ENCODE results near the gene GDF11.

GRCh38 chr12:55767156-55767555 lies 24.2 kb downstream of the GDF11 start:
- TF ChIP-seq CTCF (conservative IDR thresholded peaks at IDR 0.05) (no peak), EZH2 (IDR thresholded peaks at IDR 0.05; ENCODE audit: low read depth) (no peak)

All from PC-9 (cell line).